ENCODE results near the gene LMO4. TPM values are rescaled to one million over a fixed set of nuclear protein-coding genes. Genes with fewer than 3 reads are reported as not detected.

The LMO4 gene
- total RNA-seq, 2 experiments from 2014 or later, result 10.2 to 10.5 TPM

DNA sequence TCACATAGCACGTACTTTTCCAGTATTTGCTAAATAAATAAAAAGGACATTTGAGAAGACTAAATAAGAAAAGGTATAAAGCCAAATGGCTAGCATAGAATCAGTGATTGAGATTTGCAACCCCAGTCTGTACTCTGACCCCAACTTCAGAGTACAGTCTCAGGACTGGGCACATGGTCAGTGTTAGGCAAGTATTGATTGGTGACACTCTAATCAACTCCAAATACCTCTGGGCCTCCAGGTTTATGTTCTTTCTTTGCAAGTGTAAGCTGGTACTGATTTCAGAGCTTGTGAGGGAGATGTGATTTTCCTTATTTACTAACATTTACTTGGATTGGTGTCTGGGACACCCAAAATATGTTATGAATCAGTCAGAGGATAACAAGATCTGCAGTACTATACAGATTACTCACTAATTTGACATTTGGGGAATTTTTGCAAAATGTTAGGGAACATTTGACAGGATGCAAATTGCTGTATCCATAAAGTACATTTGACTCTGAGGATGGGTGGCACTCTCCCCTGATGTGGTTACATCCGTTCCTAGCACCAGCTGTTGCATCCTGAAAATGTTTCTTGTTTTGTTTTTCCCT lies 34.2 kb downstream of the LMO4 start:
- ChIA-PET CTCF (interaction anchor here (0.6 kb wide), 1 partner anchor 35 kb away, joined by 3 read pairs; no protein-coding TSS in a partner anchor), POLR2A (no interaction called here)
- intact Hi-C loops (cut with DNase I, micrococcal nuclease), result no loop called here
- no peaks in the 10 kb centered on the region for H3K36me3 Mint-ChIP-seq (ENCODE audit: low read depth)
- no peak overlapping the region for H3K4me3 Mint-ChIP-seq
- peaks cover 5% of the 10 kb centered on the region for H3K9me3 Mint-ChIP-seq (ENCODE audit: low read depth)
- no peaks in the 10 kb centered on the region for H3K4me1 Mint-ChIP-seq
- H3K27me3 Mint-ChIP-seq, result peaks cover 2% of the 10 kb centered on the region
- no peak for DNase-seq
- no peak for ATAC-seq
- H3K27ac Mint-ChIP-seq, result no peak overlapping the region

DNA sequence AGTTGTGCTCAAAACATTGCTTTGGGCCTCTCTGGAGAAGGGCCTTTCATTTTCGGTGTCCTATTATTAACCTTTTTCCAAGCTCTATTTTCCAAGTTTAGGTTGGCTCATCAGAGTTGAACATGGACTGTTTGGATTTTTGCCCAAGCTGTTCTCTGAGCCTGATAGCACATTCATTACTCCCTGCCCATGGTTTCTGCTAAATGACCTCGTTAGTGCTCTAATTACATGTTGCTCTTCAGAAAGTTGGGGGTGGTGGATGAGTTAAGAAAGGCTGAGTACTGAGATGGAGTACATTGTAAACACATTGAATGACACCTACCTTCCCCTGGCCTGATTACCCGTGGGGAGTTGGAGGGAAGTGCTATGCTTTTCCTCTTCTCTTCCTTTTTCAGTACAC lies 38.9 kb downstream of the LMO4 start:
- ChIA-PET CTCF (no interaction called here), POLR2A (no interaction called here)
- ATAC-seq, result no peak
- Mint-ChIP-seq H3K9me3 (ENCODE audit: low read depth) (peaks cover 3% of the 10 kb centered on the region), H3K4me3 (no peak overlapping the region), H3K27me3 (peaks cover 4% of the 10 kb centered on the region), H3K36me3 (ENCODE audit: low read depth) (no peaks in the 10 kb centered on the region), H3K4me1 (no peaks in the 10 kb centered on the region), H3K27ac (no peak overlapping the region)
- no peak for DNase-seq
- intact Hi-C loops (cut with DNase I, micrococcal nuclease), result no loop called here

DNA sequence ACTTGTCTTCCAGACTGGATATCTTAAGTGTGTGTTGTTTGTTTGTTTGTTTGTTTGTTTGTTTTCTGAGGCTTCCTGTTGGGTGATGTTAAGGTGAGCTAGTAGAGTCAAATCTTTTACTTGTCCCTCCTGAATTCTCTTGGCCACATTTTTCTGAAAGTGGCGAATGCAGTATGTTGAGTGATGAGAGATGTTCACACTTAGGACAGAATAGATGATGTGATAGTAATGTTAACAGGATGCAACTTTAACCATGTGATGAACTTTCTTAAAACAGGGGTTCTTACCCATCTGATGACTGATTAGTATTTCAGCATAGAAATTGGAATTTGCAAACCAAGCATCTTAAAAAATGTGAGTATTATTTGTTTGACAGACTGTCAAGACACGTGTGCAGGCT lies 40.2 kb downstream of the LMO4 start:
- intact Hi-C loops (cut with DNase I, micrococcal nuclease), result no loop called here
- no peak overlapping the region for H3K27ac Mint-ChIP-seq
- peaks cover 4% of the 10 kb centered on the region for H3K27me3 Mint-ChIP-seq
- no peak overlapping the region for H3K4me3 Mint-ChIP-seq
- no peak for DNase-seq
- ChIA-PET CTCF (interaction anchor here (0.6 kb wide), 1 partner anchor 685 kb away, joined by 4 read pairs; no protein-coding TSS in a partner anchor), POLR2A (no interaction called here)
- H3K4me1 Mint-ChIP-seq, result no peaks in the 10 kb centered on the region
- peaks cover 3% of the 10 kb centered on the region for H3K9me3 Mint-ChIP-seq (ENCODE audit: low read depth)
- ATAC-seq, result no peak
- H3K36me3 Mint-ChIP-seq (ENCODE audit: low read depth), result no peaks in the 10 kb centered on the region

DNA sequence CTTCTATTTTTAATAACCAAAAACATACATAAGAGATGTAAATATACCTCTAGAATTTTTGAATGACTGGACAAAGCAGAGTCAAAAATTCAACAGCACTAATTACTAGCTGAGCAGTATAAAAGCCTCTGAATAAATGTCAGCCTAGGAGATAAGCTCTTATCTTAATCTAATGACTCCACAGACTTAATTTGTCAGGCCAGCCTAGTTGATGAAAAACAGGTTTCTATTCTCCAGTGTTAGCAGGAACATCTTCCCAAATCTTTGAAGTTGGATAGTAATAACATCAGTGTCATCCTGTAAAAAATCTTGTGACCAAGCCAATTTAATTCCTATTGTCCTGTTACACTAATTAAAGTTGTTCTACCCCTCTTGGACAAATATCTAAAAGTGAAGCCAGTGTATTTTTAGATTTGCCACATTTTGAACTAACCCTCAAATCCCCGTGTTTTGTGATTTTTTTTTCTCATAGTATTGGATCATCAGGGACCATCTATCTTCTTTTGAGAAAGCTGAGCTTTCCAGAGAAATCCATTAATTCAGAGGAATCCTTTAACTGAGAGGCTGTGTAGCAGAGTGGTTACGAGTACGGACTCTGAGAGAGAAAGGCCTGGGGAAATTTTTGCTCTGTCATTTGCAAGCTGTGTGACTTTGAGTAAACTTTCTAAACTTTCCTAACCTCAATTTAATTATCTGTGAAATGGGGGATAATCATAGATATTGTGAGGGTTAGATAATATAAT lies 41.2 kb downstream of the LMO4 start:
- ChIA-PET CTCF (interaction anchor here (0.6 to 1.0 kb wide), 2 partner anchors 16 to 684 kb away, joined by 4 to 5 read pairs; no protein-coding TSS in a partner anchor), POLR2A (no interaction called here)
- H3K9me3 Mint-ChIP-seq (ENCODE audit: low read depth), result peaks cover 3% of the 10 kb centered on the region

DNA sequence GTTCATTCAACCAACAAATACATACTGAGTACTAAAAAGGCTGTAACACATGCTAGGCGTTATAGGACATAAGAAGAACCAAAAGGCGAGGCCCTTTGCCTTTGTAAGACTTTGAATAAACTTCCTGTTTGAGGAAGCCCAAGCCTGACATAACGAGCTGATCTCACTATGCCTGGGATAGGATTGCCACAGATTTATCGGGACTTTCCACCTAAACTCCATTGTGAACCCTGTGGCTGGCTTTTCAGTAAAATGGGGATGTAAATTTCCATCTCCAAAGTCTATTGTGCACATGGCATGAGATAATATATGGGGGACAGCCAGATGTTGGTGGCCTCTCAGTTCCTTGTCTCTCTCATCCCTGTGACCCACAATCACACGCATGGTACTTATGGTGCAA lies 41.9 kb downstream of the LMO4 start:
- POLR2A ChIA-PET, result no interaction called here
- H3K4me3 Mint-ChIP-seq, result no peak overlapping the region
- no peak for DNase-seq
- peaks cover 3% of the 10 kb centered on the region for H3K27me3 Mint-ChIP-seq
- intact Hi-C loops (cut with DNase I, micrococcal nuclease), result no loop called here
- ATAC-seq, result no peak
- peaks cover 3% of the 10 kb centered on the region for H3K9me3 Mint-ChIP-seq (ENCODE audit: low read depth)
- H3K27ac Mint-ChIP-seq, result no peak overlapping the region
- no peaks in the 10 kb centered on the region for H3K36me3 Mint-ChIP-seq (ENCODE audit: low read depth)
- CTCF ChIA-PET, result no interaction called here
- H3K4me1 Mint-ChIP-seq, result no peaks in the 10 kb centered on the region

More for the DNA sequence above, 41.2 kb downstream of the LMO4 start:
- Mint-ChIP-seq H3K4me1 (no peaks in the 10 kb centered on the region), H3K36me3 (ENCODE audit: low read depth) (no peaks in the 10 kb centered on the region), H3K4me3 (no peak overlapping the region), H3K27ac (no peak overlapping the region), H3K27me3 (peaks cover 4% of the 10 kb centered on the region)
- no peak for DNase-seq
- ATAC-seq, result no peak
- intact Hi-C loops (cut with DNase I, micrococcal nuclease), result no loop called here

DNA sequence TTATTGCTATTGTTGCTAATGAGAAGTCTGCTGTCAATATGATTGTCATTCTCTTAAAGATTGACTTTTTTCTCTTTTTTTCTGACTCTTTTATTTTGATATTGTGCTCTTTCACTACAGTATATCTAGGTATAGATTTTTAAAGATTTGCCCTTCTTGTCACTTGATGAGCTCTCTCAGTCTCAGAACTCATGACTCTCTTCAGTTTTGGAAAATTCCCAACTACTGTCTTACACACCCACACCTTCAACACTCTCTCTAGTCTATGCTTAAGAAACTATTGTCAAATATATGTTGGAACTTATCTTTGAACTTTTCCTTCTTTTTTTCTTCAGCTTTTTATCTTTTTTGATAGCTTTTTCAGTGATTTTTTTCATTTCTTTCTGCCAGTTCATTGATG lies 50.6 kb downstream of the LMO4 start:
- H3K9me3 Mint-ChIP-seq (ENCODE audit: low read depth), result peaks cover 14% of the 10 kb centered on the region
- H3K4me1 Mint-ChIP-seq, result no peaks in the 10 kb centered on the region
- ATAC-seq, result no peak
- CTCF ChIA-PET, result interaction anchor here (0.6 kb wide), 1 partner anchor 598 kb away, joined by 3 read pairs; no protein-coding TSS in a partner anchor
- H3K36me3 Mint-ChIP-seq (ENCODE audit: low read depth), result peaks cover 2% of the 10 kb centered on the region
- intact Hi-C loops (cut with DNase I, micrococcal nuclease), result no loop called here
- DNase-seq, result no peak
- peaks cover 7% of the 10 kb centered on the region for H3K27me3 Mint-ChIP-seq
- no peak overlapping the region for H3K4me3 Mint-ChIP-seq
- no peak overlapping the region for H3K27ac Mint-ChIP-seq
- POLR2A ChIA-PET, result no interaction called here

DNA sequence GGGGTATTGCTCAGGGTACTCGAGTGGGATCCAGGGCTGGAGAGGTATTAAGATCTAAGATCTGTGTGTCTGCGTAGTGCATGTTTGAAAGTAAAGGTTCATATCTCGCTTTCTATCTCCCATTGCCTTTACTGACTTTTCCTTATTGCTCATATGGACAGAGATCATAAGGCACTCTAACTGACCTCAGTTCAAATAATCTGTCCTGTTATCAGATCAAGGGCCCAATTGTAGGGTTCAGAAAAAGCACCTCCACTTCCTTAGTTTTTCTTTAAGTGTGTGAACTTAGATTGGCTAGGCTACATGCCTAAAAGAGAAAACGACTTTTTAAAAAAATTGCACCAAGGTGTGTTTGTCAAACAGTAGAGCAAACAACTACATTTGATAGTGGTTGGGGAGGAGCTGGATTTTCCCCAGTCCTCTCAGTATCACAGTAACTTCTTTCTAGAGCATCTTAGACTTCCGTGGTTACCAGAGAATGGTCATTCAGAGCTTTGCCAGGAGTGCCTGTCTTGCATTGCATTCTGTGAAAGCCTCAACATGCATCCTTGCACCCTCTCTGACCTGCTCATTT lies 57.6 kb downstream of the LMO4 start:
- Mint-ChIP-seq H3K36me3 (ENCODE audit: low read depth) (no peaks in the 10 kb centered on the region), H3K27ac (no peak overlapping the region), H3K27me3 (peaks cover 11% of the 10 kb centered on the region), H3K4me1 (no peaks in the 10 kb centered on the region), H3K9me3 (ENCODE audit: low read depth) (no peaks in the 10 kb centered on the region), H3K4me3 (no peak overlapping the region)
- ChIA-PET POLR2A (no interaction called here), CTCF (interaction anchor here (0.7 to 1.5 kb wide), 2 partner anchors 16 to 18 kb away, joined by 4 read pairs; no protein-coding TSS in a partner anchor)
- DNase-seq, result no peak
- intact Hi-C loops (cut with DNase I, micrococcal nuclease), result no loop called here
- ATAC-seq, result no peak

DNA sequence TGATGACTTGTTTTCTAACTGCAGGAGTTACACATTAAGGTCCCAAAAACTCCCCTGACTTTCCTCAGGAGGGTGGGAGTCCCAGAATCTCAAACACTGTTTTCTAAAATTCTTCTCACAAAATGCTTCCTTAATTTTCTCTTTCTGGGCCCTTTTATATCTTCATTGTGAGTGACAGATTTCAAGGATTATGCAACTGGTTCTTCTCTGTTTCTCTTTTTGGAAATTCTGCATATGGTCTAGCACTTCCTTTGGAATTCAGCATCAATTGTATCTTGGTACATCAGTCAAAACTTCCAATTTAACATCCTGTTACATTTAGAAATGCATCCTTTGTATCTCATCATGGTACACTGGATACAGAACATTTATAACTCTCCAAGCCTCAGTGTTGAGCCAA lies 59.7 kb downstream of the LMO4 start:
- peaks cover 10% of the 10 kb centered on the region for H3K27me3 Mint-ChIP-seq
- H3K4me3 Mint-ChIP-seq, result no peak overlapping the region
- no peaks in the 10 kb centered on the region for H3K9me3 Mint-ChIP-seq (ENCODE audit: low read depth)
- no peaks in the 10 kb centered on the region for H3K36me3 Mint-ChIP-seq (ENCODE audit: low read depth)
- H3K27ac Mint-ChIP-seq, result no peak overlapping the region
- ChIA-PET CTCF (no interaction called here), POLR2A (no interaction called here)
- H3K4me1 Mint-ChIP-seq, result no peaks in the 10 kb centered on the region
- intact Hi-C loops (cut with DNase I, micrococcal nuclease), result no loop called here
- no peak for DNase-seq
- no peak for ATAC-seq

DNA sequence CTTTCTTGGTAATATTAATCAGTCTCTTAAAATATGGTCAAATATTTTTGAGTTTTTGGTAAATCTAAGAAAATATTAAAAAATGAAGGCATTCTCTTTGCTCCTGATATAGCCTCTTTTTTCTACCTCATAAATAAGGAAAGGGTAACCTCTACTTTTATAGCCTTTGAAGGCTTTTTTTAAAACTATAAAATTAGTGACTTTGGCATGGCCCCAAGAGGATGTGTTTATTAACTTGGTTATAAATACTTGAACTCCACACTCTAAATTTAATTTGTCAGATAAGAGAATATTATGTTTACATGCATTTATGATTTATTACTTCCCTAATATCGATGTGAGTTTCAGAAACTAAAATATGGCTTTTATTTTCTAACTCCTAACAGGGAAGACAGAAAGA lies 60.3 kb downstream of the LMO4 start:
- Mint-ChIP-seq H3K4me3 (no peak overlapping the region), H3K9me3 (ENCODE audit: low read depth) (no peaks in the 10 kb centered on the region), H3K4me1 (no peaks in the 10 kb centered on the region), H3K27ac (no peak overlapping the region), H3K36me3 (ENCODE audit: low read depth) (no peaks in the 10 kb centered on the region), H3K27me3 (peaks cover 7% of the 10 kb centered on the region)
- CTCF ChIA-PET, result no interaction called here
- ATAC-seq (no peak), DNase-seq (no peak)
- POLR2A ChIA-PET, result no interaction called here
- intact Hi-C loops (cut with DNase I, micrococcal nuclease), result no loop called here

DNA sequence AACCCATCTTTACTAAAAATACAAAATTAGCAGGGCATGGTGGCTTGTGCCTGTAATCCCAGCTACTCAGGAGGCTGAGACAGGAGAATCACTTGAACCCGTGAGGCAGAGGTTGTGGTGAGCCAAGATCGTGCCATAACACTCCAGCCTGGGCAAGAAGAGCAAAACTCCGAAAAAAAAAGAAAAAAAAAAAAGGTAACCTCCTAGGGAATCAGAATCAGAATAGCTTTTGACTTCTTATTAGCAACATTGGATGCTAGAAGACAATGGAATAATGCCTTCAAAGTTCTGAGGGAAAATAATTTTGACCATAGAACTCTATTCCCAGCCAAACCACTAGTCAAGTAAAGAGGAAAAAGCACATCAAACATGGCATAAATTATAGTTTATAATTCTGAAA lies 60.9 kb downstream of the LMO4 start:
- DNase-seq, result no peak
- ATAC-seq, result no peak
- ChIA-PET CTCF (no interaction called here), POLR2A (no interaction called here)
- intact Hi-C loops (cut with DNase I, micrococcal nuclease), result no loop called here
- Mint-ChIP-seq H3K27me3 (peaks cover 7% of the 10 kb centered on the region), H3K4me1 (no peaks in the 10 kb centered on the region), H3K9me3 (ENCODE audit: low read depth) (no peaks in the 10 kb centered on the region), H3K36me3 (ENCODE audit: low read depth) (no peaks in the 10 kb centered on the region), H3K4me3 (no peak overlapping the region), H3K27ac (no peak overlapping the region)

DNA sequence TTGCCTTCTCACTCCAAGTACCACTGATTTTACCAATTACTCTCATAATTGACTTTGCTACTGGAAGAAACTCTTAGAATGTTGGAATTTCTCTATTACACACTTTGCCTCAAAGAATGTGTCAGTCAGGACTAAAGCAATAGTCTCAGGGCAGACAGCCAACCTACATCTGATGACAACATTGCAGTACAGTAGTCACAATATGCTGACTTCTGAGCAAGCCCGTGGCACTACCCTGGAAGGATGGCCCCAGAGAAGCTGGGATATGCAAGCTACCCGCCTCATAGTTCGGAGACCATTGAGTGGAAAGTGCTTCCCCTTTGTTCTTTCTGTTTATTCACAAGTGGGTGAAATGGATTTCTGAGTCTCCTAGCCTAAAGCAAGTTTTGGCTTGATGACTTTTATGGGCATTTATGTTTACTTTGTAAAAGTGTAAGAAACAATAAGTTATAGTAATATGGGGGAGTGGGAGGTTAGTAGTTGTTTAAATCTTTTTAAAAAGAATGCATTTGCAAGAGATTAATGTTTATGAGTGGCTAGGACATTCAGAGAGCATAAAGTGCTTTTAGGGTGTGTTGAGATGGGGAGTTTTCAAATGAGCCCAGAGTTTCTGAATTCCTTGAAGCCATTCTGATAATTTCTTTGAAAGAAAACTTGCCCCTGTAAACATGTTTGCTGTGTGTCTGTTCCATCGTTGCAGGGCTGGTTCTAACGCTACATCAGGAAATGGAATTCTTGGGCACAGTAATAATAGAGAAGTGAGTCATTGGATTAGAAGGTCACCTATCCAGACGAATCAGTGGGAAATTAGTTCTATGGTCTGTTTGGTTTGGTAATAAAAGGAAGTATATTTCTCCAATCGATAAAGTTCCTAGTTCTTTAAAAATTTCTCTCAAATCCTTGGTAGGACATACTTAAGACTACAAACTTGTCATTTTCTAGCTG lies 63.8 kb downstream of the LMO4 start:
- ChIA-PET POLR2A (no interaction called here), CTCF (no interaction called here)
- Mint-ChIP-seq H3K4me1 (no peaks in the 10 kb centered on the region), H3K27me3 (peaks cover 3% of the 10 kb centered on the region), H3K4me3 (no peak overlapping the region), H3K36me3 (ENCODE audit: low read depth) (no peaks in the 10 kb centered on the region), H3K9me3 (ENCODE audit: low read depth) (no peaks in the 10 kb centered on the region), H3K27ac (no peak overlapping the region)
- DNase-seq (no peak), ATAC-seq (no peak)
- intact Hi-C loops (cut with DNase I, micrococcal nuclease), result no loop called here

Measured in activated CD4-positive, alpha-beta T cell treated with anti-CD3 and anti-CD28 coated beads for 36 hours (primary cell).